Karpas-422 (cell line): ENCODE results near the gene LRP8. TPM values are rescaled to one million over a fixed set of nuclear protein-coding genes. Genes with fewer than 3 reads are reported as not detected.

ENCODE experiments used
- DNase-seq: peaks from one replicate; pipeline ENCODE4 v3.0.0-alpha.2; 2015
- H2AFZ ChIP-seq: fragments of 200-600 bp; sonication (generic); 2 replicates; pipeline ENCODE4 v1.6.1; 2014; ENCODE audit warnings: antibody characterized with exemption, low read length, mixed read lengths
- H3K27ac ChIP-seq: fragments of 200-600 bp; sonication (generic); 2 replicates; pipeline ENCODE4 v1.5.1; 2014; ENCODE audit warnings: mild to moderate bottlenecking, low read length, moderate library complexity
- H3K27me3 ChIP-seq: fragments of 200-600 bp; sonication (generic); 2 replicates; pipeline ENCODE4 v1.6.1; 2014; ENCODE audit warnings: low read length, mixed read lengths
- H3K36me3 ChIP-seq: fragments of 200-600 bp; sonication (generic); 2 replicates; pipeline ENCODE4 v1.6.1; 2014; ENCODE audit warnings: low read length, mixed read lengths; ENCODE audit not compliant: insufficient read depth
- H3K4me1 ChIP-seq: fragments of 200-600 bp; sonication (generic); 2 replicates; pipeline ENCODE4 v1.6.1; 2014; ENCODE audit warnings: mild to moderate bottlenecking, low read length, mixed read lengths
- H3K4me2 ChIP-seq: fragments of 200-600 bp; sonication (generic); 2 replicates; pipeline ENCODE4 v1.6.1; 2014; ENCODE audit warnings: low read length, low read depth, mild to moderate bottlenecking; ENCODE audit not compliant: poor library complexity, severe bottlenecking
- H3K4me3 ChIP-seq: fragments of 200-600 bp; sonication (generic); 2 replicates; pipeline ENCODE4 v1.5.1; 2014; ENCODE audit warnings: mild to moderate bottlenecking, antibody characterized with exemption, low read length, mixed read lengths
- H3K79me2 ChIP-seq: fragments of 200-600 bp; sonication (generic); 2 replicates; pipeline ENCODE4 v1.6.1; 2014; ENCODE audit warnings: mild to moderate bottlenecking, low read length, mixed read lengths
- H3K9ac ChIP-seq: fragments of 200-600 bp; sonication (generic); 2 replicates; pipeline ENCODE4 v1.6.0; 2014; ENCODE audit warnings: low read length
- H3K9me2 ChIP-seq: fragments of 200-600 bp; sonication (generic), shearing (Covaris generic); replicated peaks from 2 replicates; pipeline ENCODE4 v1.6.0; 2014; ENCODE audit warnings: mild to moderate bottlenecking, low read length, moderate library complexity; ENCODE audit not compliant: insufficient read depth
- H3K9me3 ChIP-seq: fragments of 300-700, 200-600 bp; sonication (generic); 2 replicates; pipeline ENCODE4 v1.6.1; 2014; ENCODE audit warnings: low read length, mixed read lengths
- H4K20me1 ChIP-seq: fragments of 200-600 bp; sonication (generic); 2 replicates; pipeline ENCODE4 v1.6.1; 2014; ENCODE audit warnings: mild to moderate bottlenecking, antibody characterized with exemption, low read length, low read depth; ENCODE audit not compliant: insufficient read depth
- total RNA-seq: library from RNA; depleted of rRNA; stranded (reverse); fragments of >200 nt; shearing (Covaris generic); gene quantifications from 2 replicates; pipeline ENCODE4 v1.2.3, GENCODE V29; 2014; ENCODE audit warnings: low replicate concordance

LRP8 gene
- total RNA-seq, 1 experiment from 2014 or later: 26.7 TPM

DNA sequence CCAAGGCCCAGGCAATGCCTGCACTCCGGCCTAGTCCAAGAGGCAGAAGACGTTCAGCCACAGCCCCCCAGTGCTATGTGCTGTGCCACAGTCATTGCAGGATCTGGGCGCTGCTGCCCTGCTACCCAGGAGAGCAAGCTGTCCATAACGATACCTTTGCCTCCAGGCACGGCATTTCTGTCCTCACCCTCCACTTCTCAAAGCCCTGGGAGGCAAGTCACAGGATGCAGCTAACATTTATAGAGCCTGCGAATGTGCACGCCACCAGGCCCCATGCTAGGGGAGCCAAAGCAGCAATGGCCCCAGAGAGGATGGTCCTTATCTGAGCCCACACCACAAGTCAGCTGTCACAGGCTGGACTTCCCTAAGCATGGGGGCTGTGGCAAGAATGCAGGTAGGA is 13.8 kb downstream of the LRP8 start:
- H3K79me2 ChIP-seq: peaks cover 97% of the 10 kb centered on the region

GRCh38 chr1:53313556-53313955 is 14.3 kb downstream of the LRP8 start:
- no peak overlapping the region for H3K4me3 ChIP-seq
- no peak overlapping the region for H3K27ac ChIP-seq
- H4K20me1 ChIP-seq: peaks cover 20% of the 10 kb centered on the region
- no peak overlapping the region for H3K9ac ChIP-seq
- no peak overlapping the region for H3K4me2 ChIP-seq
- no peaks in the 10 kb centered on the region for H3K9me3 ChIP-seq
- H3K9me2 ChIP-seq: no peaks in the 10 kb centered on the region
- no peaks in the 10 kb centered on the region for H3K27me3 ChIP-seq
- H3K36me3 ChIP-seq: peaks cover 13% of the 10 kb centered on the region; the same call in 1 of the 2 replicates
- H3K79me2 ChIP-seq: peaks cover 96% of the 10 kb centered on the region
- DNase-seq: no peak
- H3K4me1 ChIP-seq: peaks cover 13% of the 10 kb centered on the region
- no peak overlapping the region for H2AFZ ChIP-seq

More for the DNA sequence above, 13.8 kb downstream of the LRP8 start:
- DNase-seq: no peak
- H4K20me1 ChIP-seq: peaks cover 20% of the 10 kb centered on the region
- no peak overlapping the region for H2AFZ ChIP-seq
- no peak overlapping the region for H3K4me2 ChIP-seq
- H3K9me3 ChIP-seq: no peaks in the 10 kb centered on the region
- peaks cover 18% of the 10 kb centered on the region for H3K4me1 ChIP-seq
- no peak overlapping the region for H3K27ac ChIP-seq
- H3K4me3 ChIP-seq: no peak overlapping the region
- H3K36me3 ChIP-seq: peaks cover 13% of the 10 kb centered on the region; the same call in 1 of the 2 replicates
- no peaks in the 10 kb centered on the region for H3K27me3 ChIP-seq
- no peaks in the 10 kb centered on the region for H3K9me2 ChIP-seq
- H3K9ac ChIP-seq: no peak overlapping the region

DNA sequence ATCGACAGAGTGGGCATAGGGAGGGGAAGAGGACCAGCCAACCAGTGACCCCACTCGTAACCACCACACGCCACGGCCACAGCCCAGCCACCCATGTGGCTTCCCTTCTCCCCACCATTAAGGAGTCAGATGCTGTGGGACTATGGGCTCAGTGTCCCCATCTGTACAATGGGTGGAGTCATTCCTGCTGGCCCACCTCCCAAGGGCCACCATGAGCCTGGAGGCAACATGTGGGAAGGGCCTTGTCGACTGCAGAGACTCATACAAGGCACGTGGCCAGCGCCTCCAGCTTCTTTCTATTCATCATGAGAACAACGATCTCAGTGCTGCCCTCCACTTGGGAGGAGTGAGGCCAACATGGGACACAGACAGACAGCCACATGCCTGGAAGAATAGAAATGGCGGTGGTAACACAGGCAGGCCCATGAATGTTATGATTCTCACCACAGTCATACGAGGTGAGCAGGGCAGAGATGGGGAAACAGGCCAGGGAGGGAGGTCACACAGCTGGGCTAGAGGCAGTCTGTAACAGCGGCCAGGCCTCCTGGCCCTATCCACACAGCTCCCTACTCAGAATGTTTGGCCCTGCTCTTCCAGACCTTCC is 16.1 kb downstream of the LRP8 start:
- H3K9me3 ChIP-seq: no peaks in the 10 kb centered on the region
- H3K27me3 ChIP-seq: no peaks in the 10 kb centered on the region
- no peak overlapping the region for H3K4me3 ChIP-seq
- H3K27ac ChIP-seq: no peak overlapping the region
- no peaks in the 10 kb centered on the region for H3K4me1 ChIP-seq
- H3K79me2 ChIP-seq: peaks cover 96% of the 10 kb centered on the region
- no peak overlapping the region for H3K9ac ChIP-seq
- no peaks in the 10 kb centered on the region for H3K36me3 ChIP-seq
- no peak for DNase-seq
- peaks cover 15% of the 10 kb centered on the region for H4K20me1 ChIP-seq
- no peak overlapping the region for H3K4me2 ChIP-seq
- no peaks in the 10 kb centered on the region for H3K9me2 ChIP-seq
- no peak overlapping the region for H2AFZ ChIP-seq

DNA sequence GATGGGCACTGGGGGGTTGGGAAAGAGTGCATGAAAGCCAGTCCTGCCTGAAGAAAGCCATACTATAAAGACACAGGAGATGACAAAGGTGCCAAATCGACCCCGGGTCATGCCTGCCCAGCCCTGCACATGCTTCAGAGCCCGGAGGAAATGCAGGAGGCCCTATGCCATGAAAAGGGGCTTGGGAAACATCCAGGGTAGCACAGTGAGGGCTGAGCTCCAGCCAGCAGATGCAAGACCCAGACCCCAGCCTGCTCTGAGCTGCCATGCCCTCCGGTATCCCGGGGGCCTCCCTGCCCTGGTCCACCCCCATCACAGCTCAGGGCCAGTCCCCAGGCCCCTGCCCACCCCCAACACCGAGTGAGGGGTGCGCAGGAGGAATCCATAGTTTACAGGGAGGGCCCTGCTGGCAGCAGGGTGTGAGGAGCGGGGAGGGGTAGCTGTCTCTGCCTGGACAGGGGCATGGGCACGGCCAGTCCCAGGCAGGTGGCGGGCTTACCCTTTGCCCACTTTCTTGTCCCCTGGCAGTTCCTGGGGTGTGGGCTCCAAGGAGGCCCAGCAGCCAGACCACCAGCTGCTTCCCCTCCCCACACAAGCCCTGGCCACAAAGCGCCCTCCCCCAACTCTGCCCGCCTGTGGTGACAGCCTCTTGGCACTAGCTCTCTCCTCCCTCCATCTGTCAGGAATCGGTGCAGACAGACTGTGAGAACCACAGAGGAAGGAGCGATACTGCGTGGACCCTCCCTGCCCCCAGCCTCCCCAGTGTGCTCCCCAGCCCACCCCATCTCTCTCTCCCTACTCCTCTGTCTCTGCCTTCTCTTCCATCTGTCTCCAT is 16.8 kb downstream of the LRP8 start:
- Histone ChIP-seq H3K36me3 (no peaks in the 10 kb centered on the region), H3K4me3 (no peak overlapping the region), H3K9ac (no peak overlapping the region), H3K9me3 (no peaks in the 10 kb centered on the region), H4K20me1 (peaks cover 17% of the 10 kb centered on the region), H3K79me2 (peaks cover 96% of the 10 kb centered on the region), H3K4me2 (no peak overlapping the region), H3K27me3 (no peaks in the 10 kb centered on the region), H2AFZ (no peak overlapping the region), H3K9me2 (no peaks in the 10 kb centered on the region), H3K27ac (no peak overlapping the region), H3K4me1 (no peaks in the 10 kb centered on the region)
- no peak for DNase-seq

- Histone ChIP-seq H3K9ac (no peak overlapping the region), H3K79me2 (peaks cover 96% of the 10 kb centered on the region), H3K4me1 (no peaks in the 10 kb centered on the region), H3K36me3 (no peaks in the 10 kb centered on the region), H4K20me1 (peaks cover 19% of the 10 kb centered on the region), H3K9me2 (no peaks in the 10 kb centered on the region), H2AFZ (no peak overlapping the region), H3K27ac (no peak overlapping the region), H3K4me2 (no peak overlapping the region), H3K27me3 (no peaks in the 10 kb centered on the region), H3K9me3 (no peaks in the 10 kb centered on the region), H3K4me3 (no peak overlapping the region)
- no peak for DNase-seq
Observed at GRCh38 chr1:53309802-53310201, 18.1 kb downstream of the LRP8 start.

GRCh38 chr1:53308506-53308905 is 19.4 kb downstream of the LRP8 start:
- Histone ChIP-seq H3K79me2 (peaks cover 98% of the 10 kb centered on the region), H3K27ac (no peak overlapping the region), H3K9me3 (no peaks in the 10 kb centered on the region), H3K4me2 (no peak overlapping the region), H2AFZ (no peak overlapping the region), H3K27me3 (no peaks in the 10 kb centered on the region), H3K4me1 (no peaks in the 10 kb centered on the region), H3K4me3 (no peak overlapping the region), H4K20me1 (peaks cover 19% of the 10 kb centered on the region), H3K9me2 (no peaks in the 10 kb centered on the region), H3K9ac (no peak overlapping the region), H3K36me3 (no peaks in the 10 kb centered on the region; the same call in 1 of the 2 replicates)
- DNase-seq: no peak

GRCh38 chr1:53307037-53307436 is 20.8 kb downstream of the LRP8 start:
- Histone ChIP-seq H4K20me1 (peaks cover 13% of the 10 kb centered on the region; the same call in 1 of the 2 replicates), H3K27ac (no peak overlapping the region), H3K4me3 (no peak overlapping the region), H3K9me2 (no peaks in the 10 kb centered on the region), H3K79me2 (peaks cover 98% of the 10 kb centered on the region), H3K4me1 (no peaks in the 10 kb centered on the region), H3K27me3 (no peaks in the 10 kb centered on the region), H2AFZ (no peak overlapping the region), H3K36me3 (no peaks in the 10 kb centered on the region; the same call in 1 of the 2 replicates), H3K4me2 (no peak overlapping the region), H3K9ac (no peak overlapping the region), H3K9me3 (no peaks in the 10 kb centered on the region)
- DNase-seq: no peak

- peaks cover 98% of the 10 kb centered on the region for H3K79me2 ChIP-seq
- H3K9ac ChIP-seq: no peak overlapping the region
- H3K4me3 ChIP-seq: no peak overlapping the region
- DNase-seq: no peak
- H3K27me3 ChIP-seq: no peaks in the 10 kb centered on the region
- no peak overlapping the region for H3K4me2 ChIP-seq
- H3K36me3 ChIP-seq: no peaks in the 10 kb centered on the region; the same call in 1 of the 2 replicates
- H3K9me3 ChIP-seq: no peaks in the 10 kb centered on the region
- peaks cover 20% of the 10 kb centered on the region; the same call in 1 of the 2 replicates for H4K20me1 ChIP-seq
- H3K9me2 ChIP-seq: no peaks in the 10 kb centered on the region
- H3K4me1 ChIP-seq: no peaks in the 10 kb centered on the region
- no peak overlapping the region for H3K27ac ChIP-seq
- no peak overlapping the region for H2AFZ ChIP-seq
Observed at GRCh38 chr1:53306168-53306567, 21.7 kb downstream of the LRP8 start.
